HG02642 (cell line): ENCODE measurements around the gene LUC7L3.

Experiments
- ATAC-seq: cut with Tn5 transposase; IDR thresholded peaks from one replicate; pipeline ENCODE4 v1.9.1; 2021; ENCODE audit warnings: mild to moderate bottlenecking; ENCODE audit not compliant: unreplicated experiment, poor library complexity

The LUC7L3 gene

DNA sequence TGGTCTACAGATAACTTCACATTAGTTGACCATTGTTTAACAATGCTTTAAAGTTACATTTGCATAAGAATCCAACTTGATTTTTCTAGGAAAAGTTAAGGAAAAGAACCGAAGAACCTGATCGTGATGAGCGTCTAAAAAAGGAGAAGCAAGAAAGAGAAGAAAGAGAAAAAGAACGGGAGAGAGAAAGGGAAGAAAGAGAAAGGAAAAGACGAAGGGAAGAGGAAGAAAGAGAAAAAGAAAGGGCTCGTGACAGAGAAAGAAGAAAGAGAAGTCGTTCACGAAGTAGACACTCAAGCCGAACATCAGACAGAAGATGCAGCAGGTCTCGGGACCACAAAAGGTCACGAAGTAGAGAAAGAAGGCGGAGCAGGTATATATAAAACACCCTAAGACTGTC lies 26.2 kb downstream of the LUC7L3 start:
- ATAC-seq = no peak

DNA sequence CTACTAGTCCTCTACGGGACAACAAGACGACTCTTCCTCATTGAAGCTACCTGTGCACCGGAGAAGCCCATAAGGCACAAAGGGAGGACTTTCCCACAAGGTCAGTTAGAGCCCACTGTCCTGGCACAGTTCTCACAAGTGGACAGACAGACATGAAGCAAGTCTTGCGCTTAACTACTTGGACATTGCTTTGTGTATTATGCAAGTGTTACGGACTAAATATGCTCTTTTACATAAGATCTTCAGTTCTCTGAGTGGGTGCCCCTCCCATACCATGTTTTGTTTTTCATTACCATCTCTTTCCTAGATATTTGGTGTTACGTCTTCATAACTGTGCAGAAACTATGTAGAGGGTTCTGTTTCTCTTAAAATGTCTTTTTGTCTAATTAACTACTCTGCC lies 29.8 kb downstream of the LUC7L3 start:
- ATAC-seq = no peak

DNA sequence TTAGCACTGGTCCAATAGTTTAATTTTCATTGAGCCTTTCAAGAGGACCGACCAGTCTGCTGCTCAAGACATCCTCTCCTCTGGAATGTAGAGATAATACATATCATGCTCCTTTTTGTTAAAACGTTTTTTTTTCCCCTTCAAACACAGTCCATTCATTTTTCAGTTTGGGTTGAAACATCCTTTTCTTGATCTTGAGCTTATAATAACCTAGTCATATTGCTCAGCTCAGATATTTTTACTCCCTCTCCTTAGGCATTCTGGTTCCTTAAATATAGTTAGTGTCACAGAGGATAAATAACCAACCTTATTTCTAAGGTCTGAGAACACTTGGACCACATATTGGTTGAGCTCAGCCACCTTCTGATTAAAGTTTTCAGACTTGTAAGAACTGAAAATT lies 35.1 kb downstream of the LUC7L3 start:
- ATAC-seq = no peak

DNA sequence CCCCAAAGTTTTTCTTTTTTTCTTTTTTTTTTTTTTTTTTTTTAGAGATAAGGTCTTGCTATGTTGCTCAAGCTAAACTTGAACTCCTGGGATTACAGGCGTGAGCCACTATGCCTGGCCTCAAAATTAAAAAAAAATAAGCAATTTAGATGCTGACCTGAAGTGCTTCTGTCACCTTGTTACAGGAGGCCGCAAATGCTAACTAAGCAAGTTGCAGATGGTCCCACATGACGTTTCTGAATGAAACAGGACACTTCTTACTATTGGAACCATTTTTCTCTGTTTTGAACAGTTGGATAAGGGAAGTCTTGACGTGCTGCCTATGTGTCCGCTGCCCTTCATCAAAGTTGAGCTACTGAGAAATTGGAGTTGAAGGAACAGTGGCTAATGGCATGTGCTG lies 39.1 kb downstream of the LUC7L3 start:
- ATAC-seq = no peak

DNA sequence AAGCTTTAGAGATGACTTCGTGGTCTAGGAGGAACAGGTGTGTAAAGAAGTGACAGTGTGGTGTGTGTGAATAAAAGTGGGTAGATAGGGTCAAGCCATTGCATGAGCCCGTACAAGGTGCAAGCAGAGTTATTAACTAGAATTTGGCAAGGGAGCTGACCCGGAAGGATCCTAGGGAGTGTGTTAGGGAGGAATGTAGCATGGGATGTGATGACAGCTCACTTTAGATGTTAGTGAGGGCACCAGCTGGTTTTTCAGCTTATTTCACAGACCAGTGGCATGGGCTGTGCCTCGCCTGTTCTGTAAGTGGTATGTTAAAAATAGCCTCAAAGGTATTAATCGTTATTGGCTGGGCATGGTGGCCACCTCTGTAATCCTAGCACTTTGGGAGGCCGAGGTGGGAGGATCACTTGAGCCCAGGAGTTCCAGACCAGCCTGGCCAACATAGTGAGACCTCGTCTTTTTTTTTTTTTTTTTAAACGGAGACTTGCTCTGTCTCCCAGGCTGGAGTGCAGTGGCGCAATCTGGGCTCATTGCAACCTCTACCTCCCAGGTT lies 39.7 kb downstream of the LUC7L3 start:
- ATAC-seq = no peak

DNA sequence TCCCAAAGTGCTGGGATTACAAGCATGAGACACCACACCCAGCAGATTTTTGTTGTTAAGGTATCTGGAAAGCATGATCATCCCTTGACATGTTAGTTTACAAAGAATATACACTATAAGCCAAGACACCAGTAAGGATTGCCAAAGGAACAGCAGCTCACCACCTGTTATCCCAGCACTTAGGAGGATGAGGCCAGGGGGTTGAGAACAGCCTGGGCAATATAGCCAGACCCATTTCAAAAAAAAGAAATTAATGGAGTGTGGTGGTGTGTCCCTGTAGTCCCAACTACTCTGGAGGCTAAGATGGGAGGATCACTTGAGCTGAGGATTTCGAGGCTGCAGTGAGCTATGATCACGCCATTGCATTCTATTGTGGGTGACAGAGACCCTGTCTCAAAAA lies 42.8 kb downstream of the LUC7L3 start:
- ATAC-seq = no peak

DNA sequence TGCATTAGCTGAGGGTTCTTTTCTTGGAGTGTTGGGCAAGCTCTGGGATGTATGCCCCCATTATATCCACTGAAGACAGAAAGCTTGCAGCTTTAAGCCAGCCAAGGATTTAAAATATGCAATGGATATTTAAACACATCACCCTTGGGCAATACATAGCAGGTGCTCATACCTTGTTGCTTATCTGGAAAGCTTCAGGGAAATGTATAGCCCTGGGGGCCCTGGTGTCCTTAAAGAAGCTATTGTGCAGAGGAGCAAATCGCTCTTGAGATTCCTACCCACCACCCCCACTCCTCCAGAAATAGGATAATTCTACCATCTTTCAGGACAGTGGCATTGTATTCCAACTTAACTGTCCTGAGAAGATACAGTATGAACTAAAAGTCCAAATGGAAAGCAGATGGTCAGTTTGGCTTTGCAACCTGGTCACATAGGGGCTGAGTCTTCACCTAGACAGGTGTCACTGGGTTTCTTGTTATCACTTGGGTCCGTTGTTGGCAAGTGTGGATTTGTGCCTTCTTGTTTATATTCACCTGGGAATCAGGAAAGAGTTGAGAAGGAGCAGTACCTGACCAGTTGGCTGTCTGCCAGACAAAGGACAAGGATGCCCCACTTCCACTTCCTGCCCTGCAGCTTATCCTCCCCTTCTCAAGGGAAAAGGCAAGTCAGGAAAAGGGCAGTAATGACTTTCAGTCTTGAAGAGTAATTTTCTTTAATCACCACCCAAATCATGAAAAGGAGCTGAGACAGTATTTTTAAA lies 44.5 kb downstream of the LUC7L3 start:
- ATAC-seq = no peak

DNA sequence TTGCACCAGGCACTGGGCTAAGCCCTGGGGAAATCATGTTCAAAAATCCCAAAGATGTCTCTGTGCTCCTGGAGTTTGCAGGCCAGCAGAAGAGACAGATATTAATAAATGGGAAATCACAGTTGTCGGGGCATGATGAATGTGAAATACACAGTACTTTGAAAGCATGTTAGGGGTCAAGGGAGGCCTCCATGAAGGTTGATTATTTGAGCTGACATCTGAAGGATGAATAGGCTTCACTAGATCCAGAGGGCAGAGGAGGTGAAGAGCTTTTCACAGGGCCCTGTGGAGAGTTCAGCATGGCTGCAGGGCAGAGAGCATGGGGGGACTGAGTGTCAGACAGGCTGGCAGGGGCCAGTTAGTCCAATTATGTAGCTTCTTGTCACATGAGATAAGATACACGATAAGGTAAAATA lies 45.3 kb downstream of the LUC7L3 start:
- peak; percentile 3 for ATAC-seq

DNA sequence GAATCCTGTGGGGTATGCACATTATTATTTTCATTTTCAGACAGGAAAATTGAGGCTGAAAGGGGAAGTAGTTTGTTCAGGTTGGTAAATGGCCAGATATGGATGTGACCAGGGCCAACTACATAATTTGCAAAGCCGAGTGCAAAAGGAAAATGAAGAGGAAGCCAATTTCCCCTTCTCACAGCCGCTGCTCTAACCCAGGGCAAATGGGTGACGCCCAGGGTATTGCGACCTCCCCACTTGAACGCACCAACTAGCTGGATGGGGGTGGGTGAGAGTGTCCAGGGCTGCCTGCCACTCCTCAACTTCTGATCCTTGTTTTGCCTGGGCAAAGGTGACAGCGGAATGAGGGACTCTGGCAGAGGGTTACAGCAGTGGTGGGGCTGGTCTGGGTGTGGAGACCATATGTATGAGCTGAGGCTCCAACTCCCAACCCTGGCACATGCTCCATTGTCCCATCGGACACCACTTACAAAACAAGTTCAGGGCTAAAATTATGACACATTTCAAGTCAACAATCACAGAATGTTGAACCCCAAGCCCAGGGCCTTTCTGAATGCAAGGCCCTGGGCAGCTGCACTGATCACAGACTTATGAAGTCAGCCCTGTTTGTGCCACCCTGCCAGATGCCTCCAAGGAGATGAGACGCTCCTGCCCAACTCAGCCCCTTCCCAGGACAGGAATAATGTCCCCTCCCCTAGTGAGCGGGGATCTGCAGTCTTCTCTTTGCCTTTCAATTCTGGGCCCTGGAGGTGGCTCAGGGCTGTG lies 46.2 kb downstream of the LUC7L3 start:
- ATAC-seq = peak; percentile 64

DNA sequence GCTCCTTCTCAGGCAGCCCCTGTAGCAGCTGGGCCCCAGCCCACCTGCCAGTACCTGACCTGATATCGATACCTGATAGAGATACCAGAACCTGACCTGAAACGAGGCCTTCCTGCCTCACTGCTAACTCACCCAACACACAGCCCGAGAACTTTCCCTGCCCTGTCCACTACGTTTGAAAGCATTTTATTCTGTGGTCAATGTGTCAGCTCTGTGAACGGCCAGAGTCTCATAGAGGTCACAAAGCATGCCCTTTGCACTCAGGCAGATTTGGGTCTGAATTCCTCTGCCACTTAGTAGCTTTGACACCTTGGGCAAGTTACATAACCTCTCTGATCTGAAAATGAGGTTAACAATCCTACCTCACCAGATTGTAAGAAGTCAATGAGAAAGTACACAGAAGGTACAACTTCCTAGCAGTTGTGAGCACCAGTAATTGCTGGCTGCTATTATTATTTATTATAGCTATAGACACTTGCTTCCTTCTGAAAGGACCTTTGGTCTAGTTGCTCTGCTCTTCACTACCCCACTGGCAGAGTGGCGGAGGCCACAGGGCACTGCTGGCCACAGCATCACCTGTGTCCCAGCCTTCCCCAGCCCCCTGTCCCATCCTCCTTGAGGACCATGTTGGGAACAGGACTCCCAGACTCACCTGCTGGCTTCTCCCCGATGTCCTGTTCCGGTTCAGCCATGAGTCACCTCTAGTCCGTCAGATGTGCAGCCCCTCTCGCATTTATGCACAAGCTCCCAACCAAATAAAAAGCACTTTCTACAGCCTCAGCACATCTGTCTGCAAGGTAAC lies 47.0 kb downstream of the LUC7L3 start:
- ATAC-seq = no peak

DNA sequence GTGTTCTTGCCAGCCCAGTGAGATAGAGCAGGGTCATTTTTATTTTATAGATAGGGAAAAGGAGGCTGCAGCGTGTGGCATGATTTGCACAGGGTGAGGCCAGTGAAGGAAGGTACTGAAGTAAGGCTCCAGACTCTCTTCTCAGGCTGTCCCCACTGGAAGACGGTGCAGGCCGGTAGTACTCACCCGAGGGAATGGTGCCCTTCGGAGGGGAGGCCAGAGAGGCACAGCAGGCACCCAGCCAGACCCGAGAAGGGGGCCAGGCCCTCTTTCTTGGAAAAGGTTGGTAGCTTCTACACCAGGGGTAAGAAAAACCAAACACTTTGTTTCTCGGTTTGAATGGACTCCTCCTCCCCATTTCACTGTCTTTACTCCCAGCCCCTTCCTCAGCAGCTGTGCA lies 47.6 kb downstream of the LUC7L3 start:
- no peak for ATAC-seq

DNA sequence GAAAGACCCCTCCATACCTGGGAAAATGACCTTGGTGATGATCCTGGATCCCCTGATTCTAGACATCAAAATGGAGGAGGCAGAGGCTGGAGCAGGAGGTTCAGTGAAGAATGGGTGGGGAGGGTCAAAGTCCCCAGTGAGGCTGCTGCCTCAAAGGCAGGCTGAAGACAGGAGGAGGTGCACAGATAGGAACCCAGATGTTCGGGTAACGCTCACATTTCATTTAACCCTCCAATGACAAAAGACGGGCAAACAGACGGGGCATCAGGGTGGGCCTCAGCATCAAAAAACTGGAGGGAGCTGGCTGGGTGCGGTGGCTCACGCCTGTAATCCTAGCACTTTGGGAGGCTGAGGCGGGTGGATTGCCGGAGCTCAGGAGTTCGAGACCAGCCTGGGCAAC lies 48.0 kb downstream of the LUC7L3 start, which contains the start of gene ANKRD40CL:
Gene ANKRD40CL, minus strand, starts transcription at position 73 of the 400 bp plus-strand sequence. CDS start 605 bp downstream, outside the sequence.
- ATAC-seq = no peak

DNA sequence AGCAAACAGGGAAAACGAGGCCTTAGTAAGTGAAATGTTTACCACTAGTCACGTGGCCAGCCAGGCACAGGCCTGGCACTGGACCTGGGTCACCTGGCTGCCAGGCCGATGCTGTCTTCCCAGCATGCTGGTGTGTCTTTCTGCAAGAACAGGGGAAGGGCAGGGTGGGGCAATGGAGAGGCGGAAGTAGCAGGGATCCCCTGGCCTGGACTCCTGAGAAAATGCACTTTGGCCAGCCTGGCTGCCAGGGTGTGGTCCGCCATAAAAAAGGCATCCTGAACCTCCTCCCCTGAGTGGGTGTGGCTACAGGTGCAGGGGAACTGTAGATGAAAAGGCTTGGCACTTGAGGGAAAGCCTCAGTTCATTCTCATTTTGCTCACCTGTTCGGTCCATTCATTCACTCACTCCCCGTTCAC lies 49.0 kb downstream of the LUC7L3 start:
- ATAC-seq = no peak

DNA sequence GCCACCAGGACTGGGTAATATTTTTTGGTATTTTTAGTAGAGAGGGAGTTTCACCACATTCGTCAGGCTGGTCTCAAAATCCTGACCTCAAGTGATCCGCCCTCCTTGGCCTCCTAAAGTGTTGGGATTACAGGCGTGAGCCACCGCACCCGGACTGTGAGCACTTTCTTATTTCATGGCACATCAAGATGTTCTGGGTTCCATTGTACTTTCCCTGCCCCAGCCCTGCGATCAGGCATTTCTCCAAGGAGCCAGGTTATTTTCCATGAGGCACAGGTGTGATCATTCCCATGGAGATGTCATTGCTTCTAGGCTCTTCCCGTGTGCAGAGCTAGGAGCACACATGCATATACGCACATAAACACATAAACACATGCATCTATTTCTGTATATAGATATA lies 50.5 kb downstream of the LUC7L3 start:
- no peak for ATAC-seq

DNA sequence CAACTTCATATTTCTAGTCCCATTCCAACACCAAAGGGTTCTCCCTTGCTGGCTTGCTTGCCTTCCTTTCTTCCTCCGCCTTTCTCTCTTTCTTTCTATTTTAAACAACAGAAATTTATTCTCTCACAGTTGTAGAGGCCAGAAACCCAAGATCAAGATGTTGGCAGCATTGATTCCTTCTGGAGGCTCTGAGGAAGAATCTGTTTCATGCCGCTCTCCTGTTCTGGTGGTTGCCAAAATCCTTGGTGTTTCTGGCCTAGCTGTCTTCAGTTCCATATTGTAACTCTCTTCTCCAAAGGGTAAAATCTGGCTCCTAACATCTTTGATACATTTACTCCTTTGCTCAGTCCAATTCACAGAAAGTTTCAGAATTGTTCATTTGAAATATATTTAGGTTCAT lies 50.9 kb downstream of the LUC7L3 start:
- no peak for ATAC-seq

DNA sequence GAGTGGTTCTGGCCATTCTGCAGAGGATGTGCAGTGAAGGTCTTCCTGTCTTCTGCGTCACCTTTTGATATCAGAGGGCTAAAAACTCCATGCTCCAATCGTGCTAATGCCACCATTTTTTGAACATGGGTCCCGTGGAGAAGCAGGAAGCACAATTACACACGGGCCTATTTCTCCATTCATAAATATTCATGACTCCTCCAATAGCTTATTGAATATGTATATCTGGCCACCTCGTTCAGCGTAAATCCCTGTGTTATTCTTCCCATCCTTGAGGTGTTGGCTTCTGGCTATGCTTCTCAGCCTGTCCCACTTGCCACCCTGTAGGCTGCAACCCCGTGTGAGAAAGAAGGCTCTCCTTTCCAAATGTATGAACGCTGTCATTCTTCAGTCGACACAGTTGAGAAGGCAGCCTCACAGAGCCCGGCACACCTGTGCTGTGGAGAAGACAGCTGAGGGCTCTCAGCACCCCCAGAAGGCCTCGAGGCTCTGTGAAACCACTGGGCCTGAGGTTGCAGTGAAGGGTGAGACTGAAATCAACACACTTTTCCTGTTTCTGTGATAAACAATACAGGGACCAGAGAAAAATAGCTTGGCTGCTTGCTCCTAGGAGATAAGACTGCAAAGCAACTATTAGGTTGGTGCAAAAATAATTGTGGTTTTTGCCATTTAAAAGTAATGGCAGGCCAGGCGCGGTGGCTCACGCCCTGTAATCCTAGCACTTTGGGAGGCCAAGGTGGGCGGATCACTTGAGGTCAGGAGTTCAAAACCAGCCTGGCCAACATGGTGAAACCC lies 52.8 kb downstream of the LUC7L3 start:
- peak; percentile 88 for ATAC-seq

DNA sequence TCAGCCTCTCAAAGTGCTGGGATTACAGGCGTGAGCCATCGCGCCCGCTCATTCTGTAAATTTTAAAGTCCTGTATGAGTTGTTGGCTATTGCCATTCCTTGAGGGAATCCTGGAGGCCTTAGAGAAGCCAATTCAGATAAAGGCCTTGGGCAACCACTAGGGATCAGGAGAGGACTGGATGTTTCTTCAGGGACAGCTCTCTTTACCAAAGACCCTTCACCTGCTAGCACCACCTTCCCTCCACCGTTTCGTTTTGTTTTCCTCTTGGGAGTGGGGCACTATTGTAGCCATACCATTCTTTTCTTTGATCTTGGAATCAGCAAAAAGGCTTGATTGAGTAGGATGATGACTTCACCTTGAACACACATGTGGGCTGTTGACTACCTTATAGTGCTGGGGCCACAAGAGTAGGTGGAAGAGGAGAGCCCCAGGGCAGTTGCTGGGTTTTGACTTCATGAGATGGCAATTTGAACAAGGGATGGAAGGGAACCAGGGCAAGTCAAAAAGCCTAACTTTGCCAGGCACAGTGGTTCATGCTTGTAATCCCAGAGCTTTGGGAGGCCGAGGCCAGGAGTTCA lies 54.9 kb downstream of the LUC7L3 start:
- no peak for ATAC-seq

DNA sequence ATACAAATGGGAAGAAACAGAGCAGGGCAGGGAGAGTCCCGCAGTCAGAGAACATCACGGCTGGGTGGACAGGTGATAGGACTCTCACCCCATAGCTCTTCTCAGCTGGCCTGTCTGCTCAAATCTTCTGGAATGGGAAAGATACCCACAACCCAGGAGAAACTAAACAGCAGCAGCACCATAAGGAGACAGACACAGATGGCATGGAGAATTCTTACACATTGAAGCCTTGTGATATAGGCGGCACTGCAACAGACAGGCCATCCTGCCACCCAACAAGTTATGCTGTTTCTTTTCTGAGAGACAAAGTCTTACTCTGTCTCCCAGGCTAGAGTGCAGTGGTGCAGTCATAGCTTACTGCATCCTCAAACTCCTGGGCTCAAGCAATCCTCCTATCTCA lies 56.5 kb downstream of the LUC7L3 start:
- ATAC-seq = no peak

DNA sequence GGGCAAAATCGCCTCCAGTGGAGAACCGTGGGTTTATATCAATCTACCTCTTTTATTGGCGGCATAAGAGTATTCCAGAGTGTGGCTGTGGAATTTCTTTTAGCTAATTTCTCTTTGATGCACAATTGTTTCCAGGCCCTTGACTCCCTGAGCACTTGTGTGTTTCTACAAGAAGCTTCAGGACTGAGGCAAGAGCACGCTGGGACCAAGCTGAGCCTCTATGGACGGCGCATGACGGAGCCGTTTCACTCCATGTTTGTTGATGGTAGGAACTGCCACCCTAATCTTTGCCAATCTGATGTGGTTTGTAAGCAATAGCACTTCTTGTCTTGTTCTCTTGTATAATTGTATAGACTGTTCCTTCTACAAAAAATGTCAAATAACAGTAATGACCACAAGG lies 59.1 kb downstream of the LUC7L3 start:
- no peak for ATAC-seq
